Smooth muscle cell (in vitro differentiated cells): ENCODE data around the gene SMARCA4. TPM values are rescaled to one million over a fixed set of nuclear protein-coding genes. Genes with fewer than 3 reads are reported as not detected.
A peak's percentile ranks its signal among the peaks of the same experiment; 100 is the strongest.

Source experiments
- DNase-seq: peaks from one replicate; lab custom pipeline; 2025; ENCODE audit not compliant: unreplicated experiment; lab: John Stamatoyannopoulos, UW
- H2AFZ ChIP-seq: fragments of 200-600 bp; sonication (generic); 2 replicates; pipeline ENCODE4 v1.6.0; 2016; ENCODE audit warnings: antibody characterized with exemption, low read depth, mild to moderate bottlenecking
- H3F3A ChIP-seq: fragments of 200-600 bp; sonication (generic); 2 replicates; pipeline ENCODE4 v1.6.0; 2017; ENCODE audit warnings: antibody characterized with exemption, low read depth
- H3K27ac ChIP-seq: fragments of 200-600 bp; sonication (generic); 2 replicates; pipeline ENCODE4 v1.5.1; 2016; ENCODE audit warnings: low read depth, mild to moderate bottlenecking
- H3K27me3 ChIP-seq: fragments of 200-600 bp; sonication (generic); 2 replicates; pipeline ENCODE4 v1.6.1; 2016; ENCODE audit warnings: low read depth, mild to moderate bottlenecking
- H3K36me3 ChIP-seq: fragments of 200-600 bp; sonication (generic); 2 replicates; pipeline ENCODE4 v1.5.1; 2016; ENCODE audit warnings: low read depth
- H3K4me1 ChIP-seq: fragments of 200-600 bp; sonication (generic); 2 replicates; pipeline ENCODE4 v1.5.1; 2016; ENCODE audit warnings: low read depth
- H3K4me2 ChIP-seq: fragments of 200-600 bp; sonication (generic); 2 replicates; pipeline ENCODE4 v1.6.0; 2016; ENCODE audit warnings: mild to moderate bottlenecking
- H3K4me3 ChIP-seq: fragments of 200-600 bp; sonication (generic); 2 replicates; pipeline ENCODE4 v1.5.1; 2016; ENCODE audit warnings: mild to moderate bottlenecking
- H3K79me2 ChIP-seq: fragments of 200-600 bp; sonication (generic); 2 replicates; pipeline ENCODE4 v1.6.0; 2016; ENCODE audit warnings: low read depth, mild to moderate bottlenecking
- H3K9ac ChIP-seq: fragments of 200-600 bp; sonication (generic); 2 replicates; pipeline ENCODE4 v1.6.0; 2016; ENCODE audit warnings: low read depth
- H3K9me3 ChIP-seq: fragments of 200-600 bp; sonication (generic); replicated peaks from 2 replicates; pipeline ENCODE4 v1.5.1; 2016; ENCODE audit warnings: low read depth
- H4K20me1 ChIP-seq: fragments of 200-600 bp; sonication (generic); 2 replicates; pipeline ENCODE4 v1.6.0; 2016; ENCODE audit warnings: low read depth
- CTCF ChIP-seq: fragments of 200-600 bp; sonication (generic); IDR thresholded peaks from 2 replicates; pipeline ENCODE4 v1.5.1; 2017; ENCODE audit warnings: borderline replicate concordance, mild to moderate bottlenecking, antibody characterized with exemption; ENCODE audit not compliant: insufficient read depth, poor library complexity, severe bottlenecking
- WGBS: methylation state at CpG from one replicate; pipeline ENCODE4 v1.1.7; 2016; ENCODE audit warnings: low lambda C conversion rate; 5-methylcytosine and 5-hydroxymethylcytosine counted together
- polyA plus RNA-seq: library from polyadenylated mRNA; unstranded; fragments of >200 nt; fragmentation: Nextera tagmentation; extraction: Ambion mirVana; gene quantifications from 2 replicates; pipeline ENCODE4 v1.2.1, GENCODE V29; 2016
- total RNA-seq: library from RNA; depleted of rRNA; stranded (reverse); fragments of >200 nt; gene quantifications from 2 replicates; pipeline ENCODE4 v1.2.3, GENCODE V29; 2014

SMARCA4 gene
- total and polyA plus RNA-seq, 2 experiments from 2014 or later = 59.6 to 100 TPM

- peaks cover 98% of the 10 kb centered on the region for H3K79me2 ChIP-seq
- peaks cover 2% of the 10 kb centered on the region for H3F3A ChIP-seq
- peaks cover 5% of the 10 kb centered on the region for H3K4me1 ChIP-seq
- no peak for DNase-seq
- H3K4me3 ChIP-seq = no peak overlapping the region
- TF ChIP-seq CTCF = no peak
- H3K36me3 ChIP-seq = no peaks in the 10 kb centered on the region
- H3K27ac ChIP-seq = peak overlapping the region; percentile 7
- peak overlapping the region; percentile 48 for H3K4me2 ChIP-seq
- peaks cover 97% of the 10 kb centered on the region for H4K20me1 ChIP-seq
- WGBS = 77% methylated on average over 19 of the region's 19 CpGs
- no peaks in the 10 kb centered on the region for H3K9me3 ChIP-seq
- H3K27me3 ChIP-seq = no peaks in the 10 kb centered on the region
- no peak overlapping the region for H3K9ac ChIP-seq
- H2AFZ ChIP-seq = no peak overlapping the region
Measured at GRCh38 chr19:10975374-10976130, 14.7 kb downstream of the SMARCA4 start.

GRCh38 chr19:10976131-10976892 is 15.5 kb downstream of the SMARCA4 start:
- H4K20me1 ChIP-seq = peaks cover 97% of the 10 kb centered on the region
- peaks cover 5% of the 10 kb centered on the region for H3K4me1 ChIP-seq
- H3K4me2 ChIP-seq = peak overlapping the region; percentile 48
- no peak for DNase-seq
- no peaks in the 10 kb centered on the region for H3K9me3 ChIP-seq
- no peaks in the 10 kb centered on the region for H3K27me3 ChIP-seq
- H3K4me3 ChIP-seq = no peak overlapping the region
- H3K79me2 ChIP-seq = peaks cover 98% of the 10 kb centered on the region
- H3K36me3 ChIP-seq = no peaks in the 10 kb centered on the region
- H3F3A ChIP-seq = peaks cover 2% of the 10 kb centered on the region
- H3K9ac ChIP-seq = no peak overlapping the region
- no peak for TF ChIP-seq CTCF
- no peak overlapping the region for H2AFZ ChIP-seq
- no peak overlapping the region for H3K27ac ChIP-seq
- WGBS = 94% methylated on average over 19 of the region's 19 CpGs

- H3K36me3 ChIP-seq = no peaks in the 10 kb centered on the region
- H3F3A ChIP-seq = peaks cover 2% of the 10 kb centered on the region
- H3K27ac ChIP-seq = no peak overlapping the region
- no peak overlapping the region for H2AFZ ChIP-seq
- H3K27me3 ChIP-seq = no peaks in the 10 kb centered on the region
- H3K4me2 ChIP-seq = no peak overlapping the region
- H4K20me1 ChIP-seq = peaks cover 97% of the 10 kb centered on the region
- no peaks in the 10 kb centered on the region for H3K9me3 ChIP-seq
- H3K4me1 ChIP-seq = peaks cover 5% of the 10 kb centered on the region
- 93% methylated on average over 5 of the region's 5 CpGs for WGBS
- no peak overlapping the region for H3K9ac ChIP-seq
- no peak overlapping the region for H3K4me3 ChIP-seq
- no peak for DNase-seq
- peaks cover 98% of the 10 kb centered on the region for H3K79me2 ChIP-seq
- TF ChIP-seq CTCF = no peak
Measured at GRCh38 chr19:10977742-10978092, 16.9 kb downstream of the SMARCA4 start.
